Neural progenitor cell (in vitro differentiated cells): ENCODE measurements around the gene PLA2R1. TPM values are rescaled to one million over a fixed set of nuclear protein-coding genes. Genes with fewer than 3 reads are reported as not detected.

Experiments
- DNase-seq: peaks from one replicate; pipeline ENCODE4 v3.0.0-alpha.2; 2016; ENCODE audit warnings: low spot score
- H2AFZ ChIP-seq: fragments of 200-600 bp; sonication (generic); replicated peaks from 2 replicates; pipeline ENCODE4 v1.6.1; 2016; ENCODE audit warnings: antibody characterized with exemption
- H3F3A ChIP-seq: fragments of 200-600 bp; sonication (generic); 2 replicates; pipeline ENCODE4 v1.6.1; 2016; ENCODE audit warnings: antibody characterized with exemption, low read depth
- H3K27ac ChIP-seq: fragments of 200-600 bp; sonication (generic); 2 replicates; pipeline ENCODE4 v1.5.1; 2016; ENCODE audit warnings: mild to moderate bottlenecking
- H3K27me3 ChIP-seq: fragments of 200-600 bp; sonication (generic); 2 replicates; pipeline ENCODE4 v1.6.1; 2016; ENCODE audit warnings: mild to moderate bottlenecking, moderate library complexity
- H3K36me3 ChIP-seq: fragments of 200-600 bp; sonication (generic); 2 replicates; pipeline ENCODE4 v1.5.1; 2016
- H3K4me1 ChIP-seq: fragments of 200-600 bp; sonication (generic); 2 replicates; pipeline ENCODE4 v1.6.1; 2016; ENCODE audit warnings: mixed run types
- H3K4me2 ChIP-seq: fragments of 200-600 bp; sonication (generic); 2 replicates; pipeline ENCODE4 v1.6.1; 2016
- H3K4me3 ChIP-seq: fragments of 200-600 bp; sonication (generic); 2 replicates; pipeline ENCODE4 v1.5.1; 2016
- H3K79me2 ChIP-seq: fragments of 200-600 bp; sonication (generic); 2 replicates; pipeline ENCODE4 v1.6.1; 2016; ENCODE audit warnings: low read depth
- H3K9ac ChIP-seq: fragments of 200-600 bp; sonication (generic); 2 replicates; pipeline ENCODE4 v1.6.1; 2016
- H3K9me3 ChIP-seq: fragments of 200-600 bp; sonication (generic); 2 replicates; pipeline ENCODE4 v1.5.1; 2016; ENCODE audit warnings: low read depth
- H4K20me1 ChIP-seq: fragments of 200-600 bp; sonication (generic); 2 replicates; pipeline ENCODE4 v1.6.1; 2016; ENCODE audit warnings: low read depth
- H3K27ac Mint-ChIP-seq: 3 replicates; pipeline ENCODE4 v1.8.0; 2021; ENCODE audit warnings: mixed read lengths
- H3K27me3 Mint-ChIP-seq: 2 replicates; pipeline ENCODE4 v1.8.0; 2022; ENCODE audit warnings: low read depth, mild to moderate bottlenecking, inconsistent platforms, moderate library complexity, mixed read lengths; ENCODE audit not compliant: insufficient read depth
- H3K36me3 Mint-ChIP-seq: 3 replicates; pipeline ENCODE4 v1.8.0; 2021; ENCODE audit warnings: mixed read lengths
- H3K4me1 Mint-ChIP-seq: 3 replicates; pipeline ENCODE4 v1.8.0; 2021; ENCODE audit warnings: mixed read lengths
- H3K4me3 Mint-ChIP-seq: 3 replicates; pipeline ENCODE4 v1.8.0; 2021; ENCODE audit warnings: mild to moderate bottlenecking, moderate library complexity, mixed read lengths
- H3K9me3 Mint-ChIP-seq: 3 replicates; pipeline ENCODE4 v1.8.0; 2020; ENCODE audit warnings: mixed read lengths
- EZH2 ChIP-seq: fragments of 200-600 bp; sonication (generic); IDR thresholded peaks from 2 replicates; pipeline ENCODE4 v1.6.1; 2017; ENCODE audit warnings: antibody characterized with exemption, mild to moderate bottlenecking, moderate library complexity
- EZH2phosphoT487 ChIP-seq: fragments of 200-600 bp; sonication (generic); IDR thresholded peaks from 2 replicates; pipeline ENCODE4 v1.6.1; 2017; ENCODE audit warnings: antibody characterized with exemption
- total RNA-seq: library from RNA; depleted of rRNA; stranded (reverse); fragments of >200 nt; gene quantifications from 2 replicates; pipeline ENCODE4 v1.2.3, GENCODE V29; 2015; ENCODE audit warnings: low replicate concordance
- TF ChIP-seq, protein P1 (sequence below): fragments of 200-600 bp; sonication (generic); IDR thresholded peaks from 2 replicates; pipeline ENCODE4 v1.5.1; 2017; ENCODE audit warnings: antibody characterized with exemption, mild to moderate bottlenecking

PLA2R1 gene
- total RNA-seq, 1 donor from 2014 or later: 0.45 TPM

DNA sequence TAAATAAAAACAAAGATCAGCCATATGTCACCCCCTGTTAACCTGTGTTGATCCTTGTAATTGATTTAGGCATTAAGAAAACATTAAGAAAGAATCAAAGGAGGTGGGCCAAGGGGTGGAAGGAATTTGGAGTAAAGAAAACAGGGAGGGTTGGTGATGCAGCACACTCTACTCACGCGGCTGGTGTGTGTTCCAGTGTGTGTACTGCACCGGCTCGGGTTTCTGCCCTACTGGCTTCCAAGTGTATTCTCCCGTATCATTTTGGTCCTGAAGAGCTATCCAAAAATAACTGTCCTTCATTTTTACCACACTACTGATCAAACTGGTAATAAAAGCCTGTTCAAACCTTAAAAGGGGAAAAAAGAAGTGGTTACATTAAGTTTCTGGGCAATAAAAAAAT, 56.9 kb downstream of the PLA2R1 start:
- Histone ChIP-seq H3K9ac (no peak overlapping the region), H3K27ac (no peak overlapping the region), H3K4me1 (no peaks in the 10 kb centered on the region), H3K27me3 (no peaks in the 10 kb centered on the region), H3K4me2 (no peak overlapping the region), H3K79me2 (no peaks in the 10 kb centered on the region), H2AFZ (no peak overlapping the region), H3K4me3 (no peak overlapping the region), H4K20me1 (no peaks in the 10 kb centered on the region), H3K9me3 (no peaks in the 10 kb centered on the region), H3K36me3 (peaks cover 4% of the 10 kb centered on the region), H3F3A (no peaks in the 10 kb centered on the region)
- no peaks in the 10 kb centered on the region for H3K27me3 Mint-ChIP-seq
- H3K4me1 Mint-ChIP-seq: peaks cover under 1% of the 10 kb centered on the region
- peaks cover 2% of the 10 kb centered on the region for H3K9me3 Mint-ChIP-seq
- TF ChIP-seq, protein P1, sequence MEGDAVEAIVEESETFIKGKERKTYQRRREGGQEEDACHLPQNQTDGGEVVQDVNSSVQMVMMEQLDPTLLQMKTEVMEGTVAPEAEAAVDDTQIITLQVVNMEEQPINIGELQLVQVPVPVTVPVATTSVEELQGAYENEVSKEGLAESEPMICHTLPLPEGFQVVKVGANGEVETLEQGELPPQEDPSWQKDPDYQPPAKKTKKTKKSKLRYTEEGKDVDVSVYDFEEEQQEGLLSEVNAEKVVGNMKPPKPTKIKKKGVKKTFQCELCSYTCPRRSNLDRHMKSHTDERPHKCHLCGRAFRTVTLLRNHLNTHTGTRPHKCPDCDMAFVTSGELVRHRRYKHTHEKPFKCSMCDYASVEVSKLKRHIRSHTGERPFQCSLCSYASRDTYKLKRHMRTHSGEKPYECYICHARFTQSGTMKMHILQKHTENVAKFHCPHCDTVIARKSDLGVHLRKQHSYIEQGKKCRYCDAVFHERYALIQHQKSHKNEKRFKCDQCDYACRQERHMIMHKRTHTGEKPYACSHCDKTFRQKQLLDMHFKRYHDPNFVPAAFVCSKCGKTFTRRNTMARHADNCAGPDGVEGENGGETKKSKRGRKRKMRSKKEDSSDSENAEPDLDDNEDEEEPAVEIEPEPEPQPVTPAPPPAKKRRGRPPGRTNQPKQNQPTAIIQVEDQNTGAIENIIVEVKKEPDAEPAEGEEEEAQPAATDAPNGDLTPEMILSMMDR: no peak
- no peaks in the 10 kb centered on the region for H3K36me3 Mint-ChIP-seq
- no peak overlapping the region for H3K4me3 Mint-ChIP-seq
- no peak for DNase-seq
- no peak overlapping the region for H3K27ac Mint-ChIP-seq

GRCh38 chr2:159998961-159999360, 63.5 kb downstream of the PLA2R1 start:
- Histone ChIP-seq H4K20me1 (no peaks in the 10 kb centered on the region), H3K79me2 (no peaks in the 10 kb centered on the region), H3K27me3 (no peaks in the 10 kb centered on the region), H3K4me1 (peaks cover 12% of the 10 kb centered on the region), H3K9me3 (no peaks in the 10 kb centered on the region), H3F3A (no peaks in the 10 kb centered on the region), H2AFZ (no peak overlapping the region), H3K4me2 (no peak overlapping the region), H3K36me3 (peaks cover 4% of the 10 kb centered on the region), H3K9ac (no peak overlapping the region), H3K4me3 (no peak overlapping the region), H3K27ac (no peak overlapping the region)
- TF ChIP-seq EZH2 (no peak), EZH2phosphoT487 (no peak)
- TF ChIP-seq, protein P1: peak; percentile 21
- Mint-ChIP-seq H3K27me3 (no peaks in the 10 kb centered on the region), H3K9me3 (peaks cover 2% of the 10 kb centered on the region), H3K36me3 (no peaks in the 10 kb centered on the region), H3K4me3 (no peak overlapping the region), H3K27ac (no peak overlapping the region), H3K4me1 (peaks cover 4% of the 10 kb centered on the region)
- no peak for DNase-seq

DNA sequence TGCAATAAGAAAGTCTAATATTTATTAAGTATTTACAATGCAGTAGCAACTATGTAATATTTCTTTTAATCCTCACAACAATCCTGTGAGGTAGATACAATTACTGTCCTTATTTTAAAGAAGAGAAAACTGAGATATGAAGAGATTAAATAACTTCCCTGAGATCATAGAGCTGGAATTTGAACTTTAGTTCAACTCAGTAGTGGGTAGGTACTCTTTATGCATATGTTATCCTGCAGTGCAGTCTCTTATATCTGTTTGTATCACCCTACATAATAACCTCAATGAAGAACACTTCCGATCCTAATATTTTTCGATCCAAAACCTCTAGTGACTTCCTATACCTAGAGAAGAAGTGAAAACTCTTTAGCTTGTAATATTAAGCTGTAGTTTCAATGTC, 64.2 kb downstream of the PLA2R1 start:
- Mint-ChIP-seq H3K4me3 (no peak overlapping the region), H3K36me3 (no peaks in the 10 kb centered on the region), H3K27me3 (no peaks in the 10 kb centered on the region), H3K4me1 (peaks cover 4% of the 10 kb centered on the region), H3K9me3 (peaks cover 2% of the 10 kb centered on the region), H3K27ac (no peak overlapping the region)
- Histone ChIP-seq H3K4me2 (no peak overlapping the region), H3K27ac (no peak overlapping the region), H3K9me3 (no peaks in the 10 kb centered on the region), H4K20me1 (no peaks in the 10 kb centered on the region), H2AFZ (no peak overlapping the region), H3K79me2 (no peaks in the 10 kb centered on the region), H3K4me1 (peaks cover 12% of the 10 kb centered on the region), H3F3A (no peaks in the 10 kb centered on the region), H3K27me3 (no peaks in the 10 kb centered on the region), H3K4me3 (no peak overlapping the region), H3K36me3 (peaks cover 4% of the 10 kb centered on the region), H3K9ac (no peak overlapping the region)
- no peak for DNase-seq
- TF ChIP-seq EZH2phosphoT487 (no peak), EZH2 (no peak)
- TF ChIP-seq, protein P1: no peak
